ENCODE data around the gene TTLL11. TPM values are rescaled to one million over a fixed set of nuclear protein-coding genes. Genes with fewer than 3 reads are reported as not detected.
"Not testable (repeated sequence)": the region's sequence is repeated elsewhere in the genome, so short reads cannot be mapped to it uniquely, and the experiment has no call there.

Gene TTLL11
- total RNA-seq, 1 experiment from 2014 or later = 2.3 TPM

- Histone ChIP-seq H3K4me3 (no peak overlapping the region), H3K27ac (no peak overlapping the region), H3K36me3 (ENCODE audit: low read depth) (no peaks in the 10 kb centered on the region), H3K9me3 (ENCODE audit: insufficient read depth, low read depth) (no peaks in the 10 kb centered on the region), H3K27me3 (ENCODE audit: insufficient read depth, low read depth) (peaks cover 19% of the 10 kb centered on the region), H2AFZ (no peak overlapping the region), H3K4me2 (no peak overlapping the region), H3K79me2 (ENCODE audit: low read depth) (no peaks in the 10 kb centered on the region), H3K4me1 (replicated peaks; ENCODE audit: insufficient read depth) (no peaks in the 10 kb centered on the region), H3K9me2 (ENCODE audit: insufficient read depth) (no peaks in the 10 kb centered on the region), H3F3A (ENCODE audit: insufficient read depth, low read depth) (no peaks in the 10 kb centered on the region), H4K20me1 (ENCODE audit: insufficient read depth) (no peaks in the 10 kb centered on the region)
- DNase-seq = no peak
- intact Hi-C loops (cut with micrococcal nuclease; ENCODE audit: unreplicated experiment) = no loop called here
- ChIA-PET POLR2A (ENCODE audit: unreplicated experiment) (no interaction called here), CTCF (no interaction called here)
- no TSS peak for BruUV-seq (replicated peaks)
- TF ChIP-seq EZH2 (IDR thresholded peaks at IDR 0.05; ENCODE audit: low read depth) = no peak
- no peak for TF ChIP-seq CTCF (conservative IDR thresholded peaks at IDR 0.05)
Measured at GRCh38 chr9:121798941-121799340, 294.2 kb downstream of the TTLL11 start.

- Histone ChIP-seq H2AFZ (no peak overlapping the region), H3K36me3 (ENCODE audit: low read depth) (no peaks in the 10 kb centered on the region), H3F3A (ENCODE audit: insufficient read depth, low read depth) (no peaks in the 10 kb centered on the region), H3K9me2 (ENCODE audit: insufficient read depth) (no peaks in the 10 kb centered on the region), H3K4me3 (no peak overlapping the region), H3K4me2 (no peak overlapping the region), H4K20me1 (ENCODE audit: insufficient read depth) (no peaks in the 10 kb centered on the region), H3K9me3 (ENCODE audit: insufficient read depth, low read depth) (no peaks in the 10 kb centered on the region), H3K4me1 (replicated peaks; ENCODE audit: insufficient read depth) (no peaks in the 10 kb centered on the region), H3K79me2 (ENCODE audit: low read depth) (no peaks in the 10 kb centered on the region), H3K27ac (no peak overlapping the region), H3K27me3 (ENCODE audit: insufficient read depth, low read depth) (peaks cover 9% of the 10 kb centered on the region)
- ChIA-PET CTCF (no interaction called here), POLR2A (ENCODE audit: unreplicated experiment) (no interaction called here)
- intact Hi-C loops (cut with micrococcal nuclease; ENCODE audit: unreplicated experiment) = no loop called here
- DNase-seq = no peak
- no TSS peak for BruUV-seq (replicated peaks)
- TF ChIP-seq CTCF (conservative IDR thresholded peaks at IDR 0.05) (no peak), EZH2 (IDR thresholded peaks at IDR 0.05; ENCODE audit: low read depth) (no peak)
Measured at GRCh38 chr9:121797081-121797480, 296.0 kb downstream of the TTLL11 start.

- intact Hi-C loops (cut with micrococcal nuclease; ENCODE audit: unreplicated experiment); H3K4me1 ChIP-seq (replicated peaks; ENCODE audit: insufficient read depth); H3K27ac ChIP-seq; H3K4me3 ChIP-seq; POLR2A ChIA-PET (ENCODE audit: unreplicated experiment); H3K9me3 ChIP-seq (ENCODE audit: insufficient read depth, low read depth); H3K4me2 ChIP-seq; DNase-seq; H2AFZ ChIP-seq; H3K36me3 ChIP-seq (ENCODE audit: low read depth); H4K20me1 ChIP-seq (ENCODE audit: insufficient read depth); H3F3A ChIP-seq (ENCODE audit: insufficient read depth, low read depth); BruUV-seq (replicated peaks); H3K27me3 ChIP-seq (ENCODE audit: insufficient read depth, low read depth); H3K79me2 ChIP-seq (ENCODE audit: low read depth); CTCF ChIA-PET; H3K9me2 ChIP-seq (ENCODE audit: insufficient read depth): not testable (repeated sequence)
Measured at GRCh38 chr9:121794334-121794733, 298.8 kb downstream of the TTLL11 start.

- H3K27ac ChIP-seq; H3K27me3 ChIP-seq (ENCODE audit: insufficient read depth, low read depth); H3K9me2 ChIP-seq (ENCODE audit: insufficient read depth); intact Hi-C loops (cut with micrococcal nuclease; ENCODE audit: unreplicated experiment); H3K36me3 ChIP-seq (ENCODE audit: low read depth); H4K20me1 ChIP-seq (ENCODE audit: insufficient read depth); H3K4me2 ChIP-seq; H3K9me3 ChIP-seq (ENCODE audit: insufficient read depth, low read depth); BruUV-seq (replicated peaks); POLR2A ChIA-PET (ENCODE audit: unreplicated experiment); H3K4me3 ChIP-seq; H3F3A ChIP-seq (ENCODE audit: insufficient read depth, low read depth); H2AFZ ChIP-seq; DNase-seq; H3K79me2 ChIP-seq (ENCODE audit: low read depth); CTCF ChIA-PET; H3K4me1 ChIP-seq (replicated peaks; ENCODE audit: insufficient read depth): not testable (repeated sequence)
Measured at GRCh38 chr9:121792476-121792875, 300.6 kb downstream of the TTLL11 start.

Data from PC-9 (cell line).